MM.1S (cell line): ENCODE data around the gene TENT5C.

Experiments
- CTCF ChIP-seq: fragments of 300-600 bp; sonication (generic); IDR thresholded peaks from 2 replicates; pipeline ENCODE4 v1.5.1; 2016; ENCODE audit warnings: antibody characterized with exemption, low read length, mixed read lengths
- EZH2 ChIP-seq: fragments of 300-600 bp; sonication (generic); optimal IDR thresholded peaks from 2 replicates; pipeline ENCODE3; 2017; ENCODE audit warnings: low read depth, mild to moderate bottlenecking, antibody characterized with exemption, low read length, mixed read lengths
- EZH2phosphoT487 ChIP-seq: fragments of 300-600 bp; sonication (generic); IDR thresholded peaks from 2 replicates; pipeline ENCODE4 v1.6.1; 2018; ENCODE audit warnings: antibody characterized with exemption, low read length

DNA sequence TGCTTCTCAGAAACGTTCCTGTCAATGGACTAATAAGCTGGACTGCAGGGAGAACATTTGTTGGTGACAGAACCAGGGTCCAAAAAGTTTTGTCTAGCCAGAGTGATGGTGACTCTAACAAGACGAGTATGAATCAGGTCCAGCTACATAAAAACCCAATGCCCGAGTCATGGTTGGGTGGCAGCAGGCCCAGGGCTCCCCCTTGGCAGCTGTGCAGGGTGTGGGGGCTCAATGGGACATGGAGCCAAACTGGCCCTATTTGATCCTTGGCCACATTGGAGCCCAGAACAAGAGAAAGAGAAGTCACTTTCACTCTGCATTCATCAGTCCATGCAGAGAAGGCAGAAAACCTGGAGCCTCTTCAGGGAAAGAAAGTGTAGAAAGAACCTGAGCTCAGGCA is 37.9 kb upstream of the TENT5C start:
- no peak for TF ChIP-seq CTCF
- TF ChIP-seq EZH2phosphoT487, result no peak
- no peak for TF ChIP-seq EZH2
